ENCODE measurements around the gene BCAS3. TPM values are rescaled to one million over a fixed set of nuclear protein-coding genes. Genes with fewer than 3 reads are reported as not detected.

BCAS3 gene
- total and polyA plus RNA-seq, 12 donors = 6.1 to 21.8 (median 17.2) TPM

GRCh38 chr17:60740584-60740983 lies 62.9 kb downstream of the BCAS3 start:
- no peak for ATAC-seq
- no peaks in the 10 kb centered on the region for H3K36me3 ChIP-seq
- H3K27me3 ChIP-seq = no peaks in the 10 kb centered on the region
- 86 to 88% methylated on average over 4 of the region's 4 CpGs for WGBS, 2 donors
- DNase-seq = no peak
- H3K9me3 ChIP-seq = peaks cover 0 to 10% (median 0%) of the 10 kb centered on the region in 11 donors
- TF ChIP-seq, protein P1, sequence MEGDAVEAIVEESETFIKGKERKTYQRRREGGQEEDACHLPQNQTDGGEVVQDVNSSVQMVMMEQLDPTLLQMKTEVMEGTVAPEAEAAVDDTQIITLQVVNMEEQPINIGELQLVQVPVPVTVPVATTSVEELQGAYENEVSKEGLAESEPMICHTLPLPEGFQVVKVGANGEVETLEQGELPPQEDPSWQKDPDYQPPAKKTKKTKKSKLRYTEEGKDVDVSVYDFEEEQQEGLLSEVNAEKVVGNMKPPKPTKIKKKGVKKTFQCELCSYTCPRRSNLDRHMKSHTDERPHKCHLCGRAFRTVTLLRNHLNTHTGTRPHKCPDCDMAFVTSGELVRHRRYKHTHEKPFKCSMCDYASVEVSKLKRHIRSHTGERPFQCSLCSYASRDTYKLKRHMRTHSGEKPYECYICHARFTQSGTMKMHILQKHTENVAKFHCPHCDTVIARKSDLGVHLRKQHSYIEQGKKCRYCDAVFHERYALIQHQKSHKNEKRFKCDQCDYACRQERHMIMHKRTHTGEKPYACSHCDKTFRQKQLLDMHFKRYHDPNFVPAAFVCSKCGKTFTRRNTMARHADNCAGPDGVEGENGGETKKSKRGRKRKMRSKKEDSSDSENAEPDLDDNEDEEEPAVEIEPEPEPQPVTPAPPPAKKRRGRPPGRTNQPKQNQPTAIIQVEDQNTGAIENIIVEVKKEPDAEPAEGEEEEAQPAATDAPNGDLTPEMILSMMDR (IDR thresholded peaks at IDR 0.05) = no peak
- no peak overlapping the region for H3K27ac ChIP-seq
- intact Hi-C loops (cut with DNase I) = no loop called here
- H3K4me1 ChIP-seq = peaks cover 0 to 10% (median 0%) of the 10 kb centered on the region in 9 donors
- H3K4me3 ChIP-seq = no peak overlapping the region

- WGBS, 2 donors = 95% methylated on average over 4 of the region's 4 CpGs
- TF ChIP-seq, protein P1 (IDR thresholded peaks at IDR 0.05) = no peak
- Histone ChIP-seq H3K4me1 (peaks cover 0 to 10% (median 0%) of the 10 kb centered on the region in 9 donors), H3K27me3 (no peaks in the 10 kb centered on the region), H3K27ac (no peak overlapping the region), H3K9me3 (peaks cover 0 to 10% (median 0%) of the 10 kb centered on the region in 11 donors), H3K36me3 (no peaks in the 10 kb centered on the region), H3K4me3 (no peak overlapping the region)
- intact Hi-C loops (cut with DNase I) = no loop called here
- DNase-seq (no peak), ATAC-seq (no peak)
Observed at GRCh38 chr17:60741031-60741430, 63.4 kb downstream of the BCAS3 start.

GRCh38 chr17:60743282-60743681 lies 65.6 kb downstream of the BCAS3 start:
- ATAC-seq (no peak), DNase-seq (no peak)
- intact Hi-C loops (cut with DNase I) = no loop called here
- H3K4me1 ChIP-seq = peaks cover 0 to 10% (median 0%) of the 10 kb centered on the region in 9 donors
- peaks cover 0 to 10% (median 0%) of the 10 kb centered on the region in 11 donors for H3K9me3 ChIP-seq
- H3K36me3 ChIP-seq = peaks cover 0 to 10% (median 0%) of the 10 kb centered on the region in 9 donors
- peak overlapping the region in 2 of 10 donors; percentile 3 to 6 for H3K4me3 ChIP-seq
- WGBS, 2 donors = 92 to 98% methylated on average over 1 of the region's 1 CpG
- TF ChIP-seq, protein P1 (IDR thresholded peaks at IDR 0.05) = no peak
- no peak overlapping the region for H3K27ac ChIP-seq
- no peaks in the 10 kb centered on the region for H3K27me3 ChIP-seq

DNA sequence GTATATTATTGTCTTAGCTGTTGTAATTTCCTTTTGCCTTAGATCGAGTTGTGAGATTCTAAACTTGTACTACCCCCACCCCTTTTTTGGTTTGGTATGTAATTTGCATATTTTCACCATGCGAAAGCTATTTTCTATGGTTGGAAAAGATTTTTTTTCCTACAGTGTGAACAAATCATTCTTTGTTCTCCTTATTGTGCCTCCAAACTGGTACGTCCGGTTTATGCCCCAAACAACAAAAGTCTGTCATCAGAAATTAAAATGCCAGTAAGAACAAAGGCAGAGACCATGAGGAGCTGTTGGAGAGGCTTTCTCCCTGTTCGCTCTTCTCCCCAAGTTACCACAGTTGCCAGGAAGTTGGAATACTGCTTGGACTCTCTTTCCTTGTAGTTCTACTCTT lies 66.1 kb downstream of the BCAS3 start:
- intact Hi-C loops (cut with DNase I) = no loop called here
- TF ChIP-seq, protein P1 (IDR thresholded peaks at IDR 0.05) = no peak
- no peak for DNase-seq
- Histone ChIP-seq H3K9me3 (peaks cover 0 to 10% (median 0%) of the 10 kb centered on the region in 11 donors), H3K4me3 (peak overlapping the region in 2 of 10 donors; percentile 3 to 6), H3K27ac (peak overlapping the region in 2 of 10 donors; percentile 20 to 38), H3K36me3 (peaks cover 0 to 10% (median 0%) of the 10 kb centered on the region in 9 donors), H3K27me3 (no peaks in the 10 kb centered on the region), H3K4me1 (peaks cover 0 to 10% (median 0%) of the 10 kb centered on the region in 9 donors)
- 49 to 62% methylated on average over 5 of the region's 5 CpGs for WGBS, 2 donors
- ATAC-seq = no peak

Data from heart right ventricle (tissue), 16 donors.